ENCODE data around the gene ATXN7. TPM values are rescaled to one million over a fixed set of nuclear protein-coding genes. Genes with fewer than 3 reads are reported as not detected.

ATXN7 gene
- polyA plus RNA-seq, 1 donor, result 11.3 TPM

- DNase-seq (ENCODE audit: low read depth), result no peak
Measured at GRCh38 chr3:63963496-63963895, 99.8 kb downstream of the ATXN7 start.

GRCh38 chr3:63964681-63965485 lies 101.2 kb downstream of the ATXN7 start:
- DNase-seq (ENCODE audit: low read depth), result no peak

GRCh38 chr3:63966007-63966406 lies 102.3 kb downstream of the ATXN7 start:
- DNase-seq (ENCODE audit: low read depth), result no peak

GRCh38 chr3:63966871-63967270 lies 103.2 kb downstream of the ATXN7 start:
- DNase-seq (ENCODE audit: low read depth), result no peak

GRCh38 chr3:63967675-63968611 lies 104.3 kb downstream of the ATXN7 start:
- DNase-seq (ENCODE audit: low read depth), result no peak

GRCh38 chr3:63968612-63969350 lies 105.1 kb downstream of the ATXN7 start:
- no peak for DNase-seq (ENCODE audit: low read depth)

- DNase-seq (ENCODE audit: low read depth), result no peak
Measured at GRCh38 chr3:63969876-63970275, 106.2 kb downstream of the ATXN7 start.

- no peak for DNase-seq (ENCODE audit: low read depth)
Measured at GRCh38 chr3:63970631-63971475, 107.2 kb downstream of the ATXN7 start.

GRCh38 chr3:63972196-63972595 lies 108.5 kb downstream of the ATXN7 start:
- no peak for DNase-seq (ENCODE audit: low read depth)

GRCh38 chr3:63972987-63973386 lies 109.3 kb downstream of the ATXN7 start:
- no peak for DNase-seq (ENCODE audit: low read depth)

GRCh38 chr3:63973406-63973805 lies 109.7 kb downstream of the ATXN7 start:
- DNase-seq (ENCODE audit: low read depth), result no peak

GRCh38 chr3:63974451-63974850 lies 110.8 kb downstream of the ATXN7 start:
- no peak for DNase-seq (ENCODE audit: low read depth)

GRCh38 chr3:63975723-63976122 lies 112.1 kb downstream of the ATXN7 start:
- DNase-seq (ENCODE audit: low read depth), result no peak

- peak; percentile 70 for DNase-seq (ENCODE audit: low read depth)
Measured at GRCh38 chr3:63976161-63976871, 112.6 kb downstream of the ATXN7 start.

- no peak for DNase-seq (ENCODE audit: low read depth)
Measured at GRCh38 chr3:63976872-63977200, 113.2 kb downstream of the ATXN7 start.

- no peak for DNase-seq (ENCODE audit: low read depth)
Measured at GRCh38 chr3:63977893-63978292, 114.2 kb downstream of the ATXN7 start.

GRCh38 chr3:63979093-63979885 lies 115.6 kb downstream of the ATXN7 start:
- DNase-seq (ENCODE audit: low read depth), result no peak

GRCh38 chr3:63980019-63980418 lies 116.4 kb downstream of the ATXN7 start:
- DNase-seq (ENCODE audit: low read depth), result no peak

- no peak for DNase-seq (ENCODE audit: low read depth)
Measured at GRCh38 chr3:63980830-63981498, 117.3 kb downstream of the ATXN7 start.

Data from forelimb muscle (tissue), 1 donor.